ENCODE results near the gene RAB15.

RAB15 gene

GRCh38 chr14:64992328-64992885 is 20.3 kb upstream of the RAB15 start:
- H3K9ac ChIP-seq (ENCODE audit: low read length), result no peak overlapping the region
- H3K27me3 ChIP-seq (ENCODE audit: low read length), result no peaks in the 10 kb centered on the region
- no peaks in the 10 kb centered on the region for H3K36me3 ChIP-seq (ENCODE audit: low read length)
- no peak for TF ChIP-seq EZH2phosphoT487 (conservative IDR thresholded peaks at IDR 0.05; ENCODE audit: low read length)
- TF ChIP-seq CTCF (IDR thresholded peaks at IDR 0.05; ENCODE audit: insufficient read depth, low read length, poor library complexity, severe bottlenecking), result no peak
- H3K27ac ChIP-seq (ENCODE audit: low read depth, low read length), result no peak overlapping the region
- H3K4me2 ChIP-seq (ENCODE audit: low read depth, low read length, poor library complexity, severe bottlenecking), result no peak overlapping the region
- H4K20me1 ChIP-seq (ENCODE audit: low read depth, low read length), result no peaks in the 10 kb centered on the region
- H3K9me3 ChIP-seq (ENCODE audit: insufficient read depth, low read length), result no peaks in the 10 kb centered on the region
- no peaks in the 10 kb centered on the region for H3F3A ChIP-seq (ENCODE audit: insufficient read depth)
- H3K4me3 ChIP-seq (ENCODE audit: insufficient read depth, low read length, poor library complexity, severe bottlenecking), result no peak overlapping the region
- no peak overlapping the region for H2AFZ ChIP-seq (ENCODE audit: low read depth, low read length, severe bottlenecking)
- H3K9me2 ChIP-seq (replicated peaks; ENCODE audit: insufficient read depth, low read length), result no peaks in the 10 kb centered on the region
- H3K79me2 ChIP-seq (ENCODE audit: insufficient read depth, low read length), result peaks cover 23% of the 10 kb centered on the region

- H3K9ac ChIP-seq (ENCODE audit: low read length), result no peak overlapping the region
- peaks cover 25% of the 10 kb centered on the region for H3K79me2 ChIP-seq (ENCODE audit: insufficient read depth, low read length)
- no peak overlapping the region for H2AFZ ChIP-seq (ENCODE audit: low read depth, low read length, severe bottlenecking)
- no peaks in the 10 kb centered on the region for H3F3A ChIP-seq (ENCODE audit: insufficient read depth)
- TF ChIP-seq EZH2phosphoT487 (conservative IDR thresholded peaks at IDR 0.05; ENCODE audit: low read length), result no peak
- no peak for TF ChIP-seq CTCF (IDR thresholded peaks at IDR 0.05; ENCODE audit: insufficient read depth, low read length, poor library complexity, severe bottlenecking)
- no peaks in the 10 kb centered on the region for H3K36me3 ChIP-seq (ENCODE audit: low read length)
- H3K4me3 ChIP-seq (ENCODE audit: insufficient read depth, low read length, poor library complexity, severe bottlenecking), result no peak overlapping the region
- H3K27ac ChIP-seq (ENCODE audit: low read depth, low read length), result no peak overlapping the region
- H4K20me1 ChIP-seq (ENCODE audit: low read depth, low read length), result no peaks in the 10 kb centered on the region
- no peak overlapping the region for H3K4me2 ChIP-seq (ENCODE audit: low read depth, low read length, poor library complexity, severe bottlenecking)
- no peaks in the 10 kb centered on the region for H3K9me3 ChIP-seq (ENCODE audit: insufficient read depth, low read length)
- no peaks in the 10 kb centered on the region for H3K9me2 ChIP-seq (replicated peaks; ENCODE audit: insufficient read depth, low read length)
- no peaks in the 10 kb centered on the region for H3K27me3 ChIP-seq (ENCODE audit: low read length)
These were observed 18.8 kb upstream of the RAB15 start for GRCh38 chr14:64990939-64991338.

- H3K36me3 ChIP-seq (ENCODE audit: low read length), result no peaks in the 10 kb centered on the region
- no peaks in the 10 kb centered on the region for H3K9me2 ChIP-seq (replicated peaks; ENCODE audit: insufficient read depth, low read length)
- no peak overlapping the region for H3K4me3 ChIP-seq (ENCODE audit: insufficient read depth, low read length, poor library complexity, severe bottlenecking)
- H3K9ac ChIP-seq (ENCODE audit: low read length), result no peak overlapping the region
- no peak overlapping the region for H2AFZ ChIP-seq (ENCODE audit: low read depth, low read length, severe bottlenecking)
- H4K20me1 ChIP-seq (ENCODE audit: low read depth, low read length), result no peaks in the 10 kb centered on the region
- no peaks in the 10 kb centered on the region for H3K9me3 ChIP-seq (ENCODE audit: insufficient read depth, low read length)
- peaks cover 25% of the 10 kb centered on the region for H3K79me2 ChIP-seq (ENCODE audit: insufficient read depth, low read length)
- no peaks in the 10 kb centered on the region for H3F3A ChIP-seq (ENCODE audit: insufficient read depth)
- no peak overlapping the region for H3K4me2 ChIP-seq (ENCODE audit: low read depth, low read length, poor library complexity, severe bottlenecking)
- TF ChIP-seq CTCF (IDR thresholded peaks at IDR 0.05; ENCODE audit: insufficient read depth, low read length, poor library complexity, severe bottlenecking) (no peak), EZH2phosphoT487 (conservative IDR thresholded peaks at IDR 0.05; ENCODE audit: low read length) (no peak)
- no peak overlapping the region for H3K27ac ChIP-seq (ENCODE audit: low read depth, low read length)
- no peaks in the 10 kb centered on the region for H3K27me3 ChIP-seq (ENCODE audit: low read length)
These were observed 18.2 kb upstream of the RAB15 start for GRCh38 chr14:64990296-64990695.

Data from SU-DHL-6 (cell line).